GM21367 (cell line): ENCODE data around the gene GCSH.
"Not testable (repeated sequence)": the region's sequence is repeated elsewhere in the genome, so short reads cannot be mapped to it uniquely, and the experiment has no call there.

Source experiments
- ATAC-seq: cut with Tn5 transposase; IDR thresholded peaks from one replicate; pipeline ENCODE4 v1.9.1; 2021; ENCODE audit not compliant: unreplicated experiment

Gene GCSH

GRCh38 chr16:81095953-81096714, at the start of gene GCSH:
TSS of gene GCSH (minus strand) at chr16:81096395. CDS start at chr16:81096278, 117 bp downstream.
- peak; percentile 97 for ATAC-seq

- ATAC-seq = no peak
Measured at GRCh38 chr16:81143921-81144471, 47.8 kb upstream of the GCSH start.

- ATAC-seq = no peak
Measured at GRCh38 chr16:81142864-81143263, 46.7 kb upstream of the GCSH start.

- no peak for ATAC-seq
Measured at GRCh38 chr16:81140930-81141780, 45.0 kb upstream of the GCSH start.

- ATAC-seq = no peak
Measured at GRCh38 chr16:81138831-81139557, 42.8 kb upstream of the GCSH start.

GRCh38 chr16:81137754-81138153, 41.6 kb upstream of the GCSH start:
- ATAC-seq = no peak

- no peak for ATAC-seq
Measured at GRCh38 chr16:81136390-81137335, 40.5 kb upstream of the GCSH start.

GRCh38 chr16:81130126-81130525, 33.9 kb upstream of the GCSH start:
- ATAC-seq = no peak

- ATAC-seq = no peak
Measured at GRCh38 chr16:81128726-81129524, 32.7 kb upstream of the GCSH start.

GRCh38 chr16:81127051-81127450, 30.9 kb upstream of the GCSH start:
- ATAC-seq = no peak

GRCh38 chr16:81123092-81123852, 27.1 kb upstream of the GCSH start:
- ATAC-seq = no peak

GRCh38 chr16:81121474-81121990, 25.3 kb upstream of the GCSH start:
- no peak for ATAC-seq

- ATAC-seq = no peak
Measured at GRCh38 chr16:81117436-81117835, 21.2 kb upstream of the GCSH start.

- ATAC-seq = no peak
Measured at GRCh38 chr16:81116285-81116684, 20.1 kb upstream of the GCSH start.

GRCh38 chr16:81112453-81112852, 16.3 kb upstream of the GCSH start:
- ATAC-seq = no peak

- ATAC-seq = not testable (repeated sequence)
Measured at GRCh38 chr16:81109274-81109673, 13.1 kb upstream of the GCSH start.

GRCh38 chr16:81107511-81107910, 11.3 kb upstream of the GCSH start:
- ATAC-seq = no peak

- no peak for ATAC-seq
Measured at GRCh38 chr16:81106826-81107503, 10.8 kb upstream of the GCSH start.
